ENCODE data around the gene C1orf159. TPM values are rescaled to one million over a fixed set of nuclear protein-coding genes. Genes with fewer than 3 reads are reported as not detected.

C1orf159 gene
- total and polyA plus RNA-seq, 4 donors, result 3.9 to 7.0 (median 4.7) TPM

DNA sequence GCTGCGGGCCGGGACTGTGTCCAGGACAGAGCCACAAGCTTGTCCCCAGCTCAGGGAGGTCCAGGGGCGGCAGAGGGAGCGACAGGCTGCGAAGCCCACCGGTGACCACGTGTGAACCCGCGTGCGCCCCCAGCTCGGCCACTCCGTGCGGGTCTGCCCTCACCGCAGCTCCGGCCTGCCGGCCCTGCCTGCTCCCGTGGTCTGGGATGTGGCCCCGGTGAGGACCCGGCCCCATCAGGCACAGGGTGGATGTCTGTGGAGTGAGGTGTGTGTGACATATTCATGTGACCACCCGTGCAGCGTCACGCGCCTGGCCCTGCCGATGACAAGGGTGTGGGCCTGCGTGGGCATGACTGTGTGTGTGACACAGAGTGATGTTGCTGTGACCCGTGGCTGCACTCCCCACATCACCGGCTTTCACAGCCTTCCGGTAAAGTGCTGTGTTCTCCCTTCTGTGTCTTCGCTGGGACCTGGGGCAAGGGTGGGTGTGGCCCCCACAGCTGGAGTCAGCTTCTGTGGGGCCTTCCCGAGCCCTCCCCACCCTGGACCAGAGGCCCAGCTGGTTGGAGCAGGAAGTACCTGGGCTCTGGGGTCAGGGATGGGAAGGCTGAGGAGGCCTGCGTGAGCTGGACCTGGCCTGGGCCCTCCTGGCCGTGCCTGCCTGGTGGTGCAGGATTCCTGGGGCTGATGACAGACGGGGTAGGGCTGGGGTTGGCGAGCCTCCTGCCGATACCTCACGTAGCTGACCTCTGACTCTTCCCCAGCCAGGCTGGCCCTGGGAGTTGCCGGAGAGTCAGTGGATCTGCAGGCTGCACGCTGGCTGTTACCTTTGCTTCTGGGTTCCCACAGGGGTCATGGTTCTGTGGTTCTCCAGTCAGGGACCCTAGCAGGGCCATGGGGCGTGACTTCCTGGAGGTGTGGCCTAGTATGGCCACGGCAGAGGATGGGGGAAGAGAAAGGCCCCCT is 45.9 kb downstream of the C1orf159 start:
- Histone ChIP-seq H3K36me3 (ENCODE audit: control insufficient read depth in 4 of 4, insufficient read depth in 3 of 4, low read depth in 1 of 4, low read length in 3 of 4) (no peaks in the 10 kb centered on the region), H3K27ac (ENCODE audit: low read depth in 1 of 2, low read length in 2 of 2) (no peak overlapping the region), H3K4me1 (ENCODE audit: control insufficient read depth in 4 of 4, insufficient read depth in 4 of 4, low read length in 3 of 4) (peaks cover 0 to 9% (median 6%) of the 10 kb centered on the region in 4 donors), H3K9me3 (ENCODE audit: control insufficient read depth in 4 of 4, low read length in 3 of 4) (no peaks in the 10 kb centered on the region), H3K9ac (ENCODE audit: low read depth in 1 of 2, low read length in 2 of 2) (no peak overlapping the region), H3K4me3 (ENCODE audit: low read depth in 1 of 3, low read length in 3 of 3) (peak overlapping the region in 1 of 3 donors; percentile 44), H3K27me3 (ENCODE audit: control insufficient read depth in 4 of 4, insufficient read depth in 4 of 4, low read length in 3 of 4) (peaks cover 0 to 5% (median 0%) of the 10 kb centered on the region in 4 donors)
- 63% methylated on average over 40 of the region's 40 CpGs for WGBS
- TF ChIP-seq RAD21 (IDR thresholded peaks at IDR 0.05) (no peak), NR2F2 (IDR thresholded peaks at IDR 0.05) (no peak), JUND (IDR thresholded peaks at IDR 0.05) (no peak), EGR1 (IDR thresholded peaks at IDR 0.05; ENCODE audit: low read depth in 2 of 2) (no peak), GABPA (IDR thresholded peaks at IDR 0.05 in 1 of 2, conservative IDR thresholded peaks at IDR 0.05 in 1 of 2) (no peak), HNF4G (IDR thresholded peaks at IDR 0.05) (no peak), RXRA (IDR thresholded peaks at IDR 0.05) (no peak), FOXA1 (IDR thresholded peaks at IDR 0.05) (no peak), SP1 (IDR thresholded peaks at IDR 0.05) (no peak), TAF1 (conservative IDR thresholded peaks at IDR 0.05) (no peak), HNF4A (conservative IDR thresholded peaks at IDR 0.05) (no peak)
- TF ChIP-seq, protein P1, sequence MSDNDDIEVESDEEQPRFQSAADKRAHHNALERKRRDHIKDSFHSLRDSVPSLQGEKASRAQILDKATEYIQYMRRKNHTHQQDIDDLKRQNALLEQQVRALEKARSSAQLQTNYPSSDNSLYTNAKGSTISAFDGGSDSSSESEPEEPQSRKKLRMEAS (IDR thresholded peaks at IDR 0.05), result no peak
- TF ChIP-seq, protein P2, sequence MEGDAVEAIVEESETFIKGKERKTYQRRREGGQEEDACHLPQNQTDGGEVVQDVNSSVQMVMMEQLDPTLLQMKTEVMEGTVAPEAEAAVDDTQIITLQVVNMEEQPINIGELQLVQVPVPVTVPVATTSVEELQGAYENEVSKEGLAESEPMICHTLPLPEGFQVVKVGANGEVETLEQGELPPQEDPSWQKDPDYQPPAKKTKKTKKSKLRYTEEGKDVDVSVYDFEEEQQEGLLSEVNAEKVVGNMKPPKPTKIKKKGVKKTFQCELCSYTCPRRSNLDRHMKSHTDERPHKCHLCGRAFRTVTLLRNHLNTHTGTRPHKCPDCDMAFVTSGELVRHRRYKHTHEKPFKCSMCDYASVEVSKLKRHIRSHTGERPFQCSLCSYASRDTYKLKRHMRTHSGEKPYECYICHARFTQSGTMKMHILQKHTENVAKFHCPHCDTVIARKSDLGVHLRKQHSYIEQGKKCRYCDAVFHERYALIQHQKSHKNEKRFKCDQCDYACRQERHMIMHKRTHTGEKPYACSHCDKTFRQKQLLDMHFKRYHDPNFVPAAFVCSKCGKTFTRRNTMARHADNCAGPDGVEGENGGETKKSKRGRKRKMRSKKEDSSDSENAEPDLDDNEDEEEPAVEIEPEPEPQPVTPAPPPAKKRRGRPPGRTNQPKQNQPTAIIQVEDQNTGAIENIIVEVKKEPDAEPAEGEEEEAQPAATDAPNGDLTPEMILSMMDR (IDR thresholded peaks at IDR 0.05; ENCODE audit: low read depth, low read length, missing input control), result no peak
- TF ChIP-seq, protein P3, sequence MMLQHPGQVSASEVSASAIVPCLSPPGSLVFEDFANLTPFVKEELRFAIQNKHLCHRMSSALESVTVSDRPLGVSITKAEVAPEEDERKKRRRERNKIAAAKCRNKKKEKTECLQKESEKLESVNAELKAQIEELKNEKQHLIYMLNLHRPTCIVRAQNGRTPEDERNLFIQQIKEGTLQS (IDR thresholded peaks at IDR 0.05), result no peak
- TF ChIP-seq, protein P4, sequence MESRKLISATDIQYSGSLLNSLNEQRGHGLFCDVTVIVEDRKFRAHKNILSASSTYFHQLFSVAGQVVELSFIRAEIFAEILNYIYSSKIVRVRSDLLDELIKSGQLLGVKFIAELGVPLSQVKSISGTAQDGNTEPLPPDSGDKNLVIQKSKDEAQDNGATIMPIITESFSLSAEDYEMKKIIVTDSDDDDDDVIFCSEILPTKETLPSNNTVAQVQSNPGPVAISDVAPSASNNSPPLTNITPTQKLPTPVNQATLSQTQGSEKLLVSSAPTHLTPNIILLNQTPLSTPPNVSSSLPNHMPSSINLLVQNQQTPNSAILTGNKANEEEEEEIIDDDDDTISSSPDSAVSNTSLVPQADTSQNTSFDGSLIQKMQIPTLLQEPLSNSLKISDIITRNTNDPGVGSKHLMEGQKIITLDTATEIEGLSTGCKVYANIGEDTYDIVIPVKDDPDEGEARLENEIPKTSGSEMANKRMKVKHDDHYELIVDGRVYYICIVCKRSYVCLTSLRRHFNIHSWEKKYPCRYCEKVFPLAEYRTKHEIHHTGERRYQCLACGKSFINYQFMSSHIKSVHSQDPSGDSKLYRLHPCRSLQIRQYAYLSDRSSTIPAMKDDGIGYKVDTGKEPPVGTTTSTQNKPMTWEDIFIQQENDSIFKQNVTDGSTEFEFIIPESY (IDR thresholded peaks at IDR 0.05), result no peak
- DNase-seq (ENCODE audit: low spot score), result no peak

DNA sequence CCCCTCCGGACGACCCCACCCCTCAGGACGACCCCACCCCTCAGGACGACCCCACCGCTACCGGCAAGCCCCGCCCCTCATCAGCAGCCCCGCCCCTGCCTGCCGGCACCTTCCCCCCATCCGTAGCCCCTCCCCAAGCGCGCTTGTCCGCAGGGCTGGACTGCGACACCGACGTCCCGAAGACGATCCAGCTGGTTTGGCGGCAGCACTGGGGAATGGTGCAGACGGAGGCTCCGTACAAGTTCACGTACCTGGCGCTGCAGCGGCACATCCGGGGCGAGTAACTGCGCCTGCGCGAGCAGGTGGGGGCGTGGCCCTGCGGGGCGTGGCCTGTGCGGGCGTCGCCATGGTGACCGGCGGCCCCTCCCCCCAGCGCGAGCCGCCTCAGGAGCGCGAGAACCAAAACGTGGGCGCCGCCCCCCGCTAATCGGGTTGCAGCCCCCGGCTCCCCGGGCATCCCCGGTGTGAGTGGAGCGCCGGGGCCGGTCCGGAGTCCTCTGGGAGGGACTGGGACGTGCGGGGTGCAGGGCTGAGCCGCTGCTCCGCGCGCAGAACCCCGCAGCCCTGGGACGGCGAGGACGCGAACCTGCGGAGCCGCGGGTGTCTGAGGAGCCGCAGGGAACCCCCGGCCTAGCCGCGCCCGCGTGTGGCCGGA is 46.7 kb downstream of the C1orf159 start:
- no peaks in the 10 kb centered on the region for H3K36me3 ChIP-seq (ENCODE audit: control insufficient read depth in 4 of 4, insufficient read depth in 3 of 4, low read depth in 1 of 4, low read length in 3 of 4)
- H3K4me1 ChIP-seq (ENCODE audit: control insufficient read depth in 4 of 4, insufficient read depth in 4 of 4, low read length in 3 of 4), result peaks cover 0 to 9% (median 6%) of the 10 kb centered on the region in 4 donors
- no peaks in the 10 kb centered on the region for H3K9me3 ChIP-seq (ENCODE audit: control insufficient read depth in 4 of 4, low read length in 3 of 4)
- 7% methylated on average over 75 of the region's 75 CpGs for WGBS
- H3K27ac ChIP-seq (ENCODE audit: low read depth in 1 of 2, low read length in 2 of 2), result no peak overlapping the region
- DNase-seq (ENCODE audit: low spot score), result peak; percentile 91
- H3K27me3 ChIP-seq (ENCODE audit: control insufficient read depth in 4 of 4, insufficient read depth in 4 of 4, low read length in 3 of 4), result peaks cover 0 to 5% (median 0%) of the 10 kb centered on the region in 4 donors
- no peak overlapping the region for H3K9ac ChIP-seq (ENCODE audit: low read depth in 1 of 2, low read length in 2 of 2)
- TF ChIP-seq, protein P4 (IDR thresholded peaks at IDR 0.05), result no peak
- TF ChIP-seq HNF4G (IDR thresholded peaks at IDR 0.05) (no peak), HNF4A (conservative IDR thresholded peaks at IDR 0.05) (no peak), GABPA (IDR thresholded peaks at IDR 0.05 in 1 of 2, conservative IDR thresholded peaks at IDR 0.05 in 1 of 2) (no peak), RXRA (IDR thresholded peaks at IDR 0.05) (no peak), NR2F2 (IDR thresholded peaks at IDR 0.05) (no peak), FOXA1 (IDR thresholded peaks at IDR 0.05) (no peak), SP1 (IDR thresholded peaks at IDR 0.05) (no peak), YY1 (IDR thresholded peaks at IDR 0.05) (no peak), EGR1 (IDR thresholded peaks at IDR 0.05; ENCODE audit: low read depth in 2 of 2) (no peak), JUND (IDR thresholded peaks at IDR 0.05) (no peak), TAF1 (conservative IDR thresholded peaks at IDR 0.05) (no peak), FOXA2 (IDR thresholded peaks at IDR 0.05) (no peak)
- TF ChIP-seq, protein P1 (IDR thresholded peaks at IDR 0.05), result no peak
- TF ChIP-seq, protein P5, sequence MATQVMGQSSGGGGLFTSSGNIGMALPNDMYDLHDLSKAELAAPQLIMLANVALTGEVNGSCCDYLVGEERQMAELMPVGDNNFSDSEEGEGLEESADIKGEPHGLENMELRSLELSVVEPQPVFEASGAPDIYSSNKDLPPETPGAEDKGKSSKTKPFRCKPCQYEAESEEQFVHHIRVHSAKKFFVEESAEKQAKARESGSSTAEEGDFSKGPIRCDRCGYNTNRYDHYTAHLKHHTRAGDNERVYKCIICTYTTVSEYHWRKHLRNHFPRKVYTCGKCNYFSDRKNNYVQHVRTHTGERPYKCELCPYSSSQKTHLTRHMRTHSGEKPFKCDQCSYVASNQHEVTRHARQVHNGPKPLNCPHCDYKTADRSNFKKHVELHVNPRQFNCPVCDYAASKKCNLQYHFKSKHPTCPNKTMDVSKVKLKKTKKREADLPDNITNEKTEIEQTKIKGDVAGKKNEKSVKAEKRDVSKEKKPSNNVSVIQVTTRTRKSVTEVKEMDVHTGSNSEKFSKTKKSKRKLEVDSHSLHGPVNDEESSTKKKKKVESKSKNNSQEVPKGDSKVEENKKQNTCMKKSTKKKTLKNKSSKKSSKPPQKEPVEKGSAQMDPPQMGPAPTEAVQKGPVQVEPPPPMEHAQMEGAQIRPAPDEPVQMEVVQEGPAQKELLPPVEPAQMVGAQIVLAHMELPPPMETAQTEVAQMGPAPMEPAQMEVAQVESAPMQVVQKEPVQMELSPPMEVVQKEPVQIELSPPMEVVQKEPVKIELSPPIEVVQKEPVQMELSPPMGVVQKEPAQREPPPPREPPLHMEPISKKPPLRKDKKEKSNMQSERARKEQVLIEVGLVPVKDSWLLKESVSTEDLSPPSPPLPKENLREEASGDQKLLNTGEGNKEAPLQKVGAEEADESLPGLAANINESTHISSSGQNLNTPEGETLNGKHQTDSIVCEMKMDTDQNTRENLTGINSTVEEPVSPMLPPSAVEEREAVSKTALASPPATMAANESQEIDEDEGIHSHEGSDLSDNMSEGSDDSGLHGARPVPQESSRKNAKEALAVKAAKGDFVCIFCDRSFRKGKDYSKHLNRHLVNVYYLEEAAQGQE (IDR thresholded peaks at IDR 0.05), result no peak
- peak overlapping the region in 2 of 3 donors; percentile 44 for H3K4me3 ChIP-seq (ENCODE audit: low read depth in 1 of 3, low read length in 3 of 3)

Measured in liver (tissue), 9 donors.